GM10266 (cell line): Measurements from ENCODE around the gene PRKAR2A.
"Not testable (repeated sequence)": the region's sequence is repeated elsewhere in the genome, so short reads cannot be mapped to it uniquely, and the experiment has no call there.

Experiments
- DNase-seq: peaks from one replicate; pipeline ENCODE4 v3.0.0; 2012; ENCODE audit errors: extremely low spot score
- TF ChIP-seq, protein P1 (sequence below): IDR thresholded peaks from 2 replicates; pipeline ENCODE4 v1.5.1; 2012; ENCODE audit warnings: mild to moderate bottlenecking, low read depth; ENCODE audit not compliant: control insufficient read depth, insufficient read depth; ENCODE audit errors: missing control alignments

PRKAR2A gene

DNA sequence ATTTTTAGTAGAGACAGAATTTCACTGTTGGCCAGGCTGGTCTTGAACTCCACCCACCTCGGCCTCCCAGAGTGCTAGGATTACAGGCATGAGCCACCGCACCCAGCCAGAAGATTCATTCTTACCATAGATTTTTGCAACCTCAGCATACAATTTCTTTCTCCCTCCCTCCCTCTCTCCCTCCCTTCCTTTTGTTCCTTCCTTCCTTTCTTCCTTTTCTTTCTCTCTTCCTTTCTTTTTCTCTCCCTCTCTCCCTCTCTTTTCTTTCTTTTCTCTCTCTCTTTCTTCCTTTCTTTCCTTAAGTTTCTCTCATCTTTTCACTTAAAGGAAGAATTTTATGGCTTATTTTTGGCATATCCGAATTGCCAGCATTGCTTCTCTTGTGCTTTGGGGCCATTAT, 58.0 kb downstream of the PRKAR2A start:
- TF ChIP-seq, protein P1, sequence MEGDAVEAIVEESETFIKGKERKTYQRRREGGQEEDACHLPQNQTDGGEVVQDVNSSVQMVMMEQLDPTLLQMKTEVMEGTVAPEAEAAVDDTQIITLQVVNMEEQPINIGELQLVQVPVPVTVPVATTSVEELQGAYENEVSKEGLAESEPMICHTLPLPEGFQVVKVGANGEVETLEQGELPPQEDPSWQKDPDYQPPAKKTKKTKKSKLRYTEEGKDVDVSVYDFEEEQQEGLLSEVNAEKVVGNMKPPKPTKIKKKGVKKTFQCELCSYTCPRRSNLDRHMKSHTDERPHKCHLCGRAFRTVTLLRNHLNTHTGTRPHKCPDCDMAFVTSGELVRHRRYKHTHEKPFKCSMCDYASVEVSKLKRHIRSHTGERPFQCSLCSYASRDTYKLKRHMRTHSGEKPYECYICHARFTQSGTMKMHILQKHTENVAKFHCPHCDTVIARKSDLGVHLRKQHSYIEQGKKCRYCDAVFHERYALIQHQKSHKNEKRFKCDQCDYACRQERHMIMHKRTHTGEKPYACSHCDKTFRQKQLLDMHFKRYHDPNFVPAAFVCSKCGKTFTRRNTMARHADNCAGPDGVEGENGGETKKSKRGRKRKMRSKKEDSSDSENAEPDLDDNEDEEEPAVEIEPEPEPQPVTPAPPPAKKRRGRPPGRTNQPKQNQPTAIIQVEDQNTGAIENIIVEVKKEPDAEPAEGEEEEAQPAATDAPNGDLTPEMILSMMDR = no peak
- DNase-seq = no peak

GRCh38 chr3:48788544-48789162, 59.0 kb downstream of the PRKAR2A start:
- DNase-seq = no peak

GRCh38 chr3:48784426-48785120, 63.1 kb downstream of the PRKAR2A start:
- TF ChIP-seq, protein P1 = no peak
- DNase-seq = no peak

More at GRCh38 chr3:48788544-48789162, 59.0 kb downstream of the PRKAR2A start:
- TF ChIP-seq, protein P1 = no peak

- TF ChIP-seq, protein P1 = no peak
- no peak for DNase-seq
Observed at GRCh38 chr3:48783304-48783703, 64.4 kb downstream of the PRKAR2A start.

- TF ChIP-seq, protein P1 = no peak
- DNase-seq = no peak
Observed at GRCh38 chr3:48782046-48782445, 65.6 kb downstream of the PRKAR2A start.

- not testable (repeated sequence) for DNase-seq
Observed at GRCh38 chr3:48778565-48778964, 69.1 kb downstream of the PRKAR2A start.

DNA sequence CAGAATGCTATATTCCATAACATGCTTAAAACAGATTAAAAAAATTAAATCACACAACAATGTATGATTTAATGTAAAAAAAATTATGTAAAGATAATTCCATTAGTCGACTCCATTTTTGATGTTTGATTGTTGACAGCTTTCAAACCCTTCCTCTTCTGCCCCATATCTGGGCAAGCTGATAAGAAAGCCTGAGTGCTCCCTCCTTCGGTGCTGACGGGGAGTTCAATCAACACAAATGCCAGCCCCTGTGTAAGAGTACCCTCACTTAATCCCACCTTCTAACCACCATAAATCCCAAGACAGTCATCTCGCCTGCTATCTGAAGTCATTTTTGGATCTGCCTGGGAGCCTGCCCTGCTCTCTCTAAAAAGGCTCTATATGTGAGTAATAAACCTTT, 70.8 kb downstream of the PRKAR2A start:
- TF ChIP-seq, protein P1 = no peak
- DNase-seq = no peak
